MG63 (cell line): Measurements from ENCODE around the gene TUBGCP2. TPM values are rescaled to one million over a fixed set of nuclear protein-coding genes. Genes with fewer than 3 reads are reported as not detected.

ENCODE experiments used
- DNase-seq: peaks from one replicate; pipeline ENCODE4 v3.0.0-alpha.2; 2020
- H3K27me3 ChIP-seq: fragments of 250-450 bp; sonication (Bioruptor Pico); 2 replicates; pipeline ENCODE4 v1.5.1; 2020; ENCODE audit warnings: mild to moderate bottlenecking, moderate library complexity
- H3K36me3 ChIP-seq: fragments of 250-450 bp; sonication (Bioruptor Pico); 2 replicates; pipeline ENCODE4 v1.5.1; 2020; ENCODE audit warnings: mild to moderate bottlenecking, moderate library complexity
- H3K4me3 ChIP-seq: fragments of 250-450 bp; sonication (Bioruptor Pico); 2 replicates; pipeline ENCODE4 v1.5.1; 2020; ENCODE audit warnings: mild to moderate bottlenecking, moderate library complexity
- H3K9me3 ChIP-seq: fragments of 250-450 bp; sonication (Bioruptor Pico); 2 replicates; pipeline ENCODE4 v1.5.1; 2020; ENCODE audit warnings: mild to moderate bottlenecking, moderate library complexity
- total RNA-seq: library from RNA; depleted of rRNA; stranded (reverse); fragments of >200 nt; shearing (Covaris generic); gene quantifications from 2 replicates; pipeline ENCODE4 v1.2.3, GENCODE V29; 2014; ENCODE audit warnings: low replicate concordance

The TUBGCP2 gene
- total RNA-seq, 1 experiment from 2014 or later: 80.8 TPM

DNA sequence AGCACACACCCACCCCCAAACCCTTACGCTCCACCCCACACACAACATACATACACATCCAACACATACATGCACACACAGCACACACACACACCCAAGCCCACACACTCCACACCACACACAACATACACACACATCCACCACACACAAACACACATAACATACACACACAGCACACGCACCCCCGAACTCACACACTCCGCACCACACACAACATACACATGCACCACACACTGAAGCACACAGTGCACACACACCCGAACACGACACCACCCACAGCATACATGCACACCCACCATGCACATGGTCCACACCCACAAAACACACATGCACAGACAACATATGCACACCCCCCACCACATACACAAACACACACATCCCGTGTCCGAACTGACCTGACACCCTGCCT is 40.5 kb upstream of the TUBGCP2 start:
- peaks cover 2% of the 10 kb centered on the region; the same call in 1 of the 2 replicates for H3K27me3 ChIP-seq
- no peaks in the 10 kb centered on the region for H3K9me3 ChIP-seq
- no peaks in the 10 kb centered on the region for H3K36me3 ChIP-seq
- DNase-seq: no peak
- H3K4me3 ChIP-seq: no peak overlapping the region

GRCh38 chr10:133347710-133348517 is 39.2 kb upstream of the TUBGCP2 start:
- H3K9me3 ChIP-seq: no peaks in the 10 kb centered on the region
- H3K36me3 ChIP-seq: no peaks in the 10 kb centered on the region
- peak; percentile 48 for DNase-seq
- no peak overlapping the region for H3K4me3 ChIP-seq
- peaks cover 9% of the 10 kb centered on the region; the same call in 1 of the 2 replicates for H3K27me3 ChIP-seq

DNA sequence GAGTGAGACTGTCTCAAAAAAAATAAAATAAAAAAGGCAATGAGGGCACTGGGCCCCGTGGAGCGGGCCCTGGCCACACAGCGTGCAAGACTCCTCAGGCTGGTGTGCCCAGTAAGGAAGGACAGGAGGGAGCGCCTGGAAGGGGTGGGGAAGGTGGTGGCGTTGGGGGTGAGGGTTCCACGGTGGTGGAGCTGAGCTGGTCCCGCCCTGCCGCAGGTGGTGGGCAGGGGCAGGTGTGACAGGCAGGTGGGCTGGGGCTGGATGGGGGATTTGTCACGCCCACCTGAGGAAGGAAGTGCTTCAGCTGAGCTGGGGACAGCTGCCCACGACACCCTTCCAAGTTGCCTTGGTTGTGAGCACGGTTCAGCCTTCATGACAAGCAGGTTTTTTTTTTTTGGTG is 37.7 kb upstream of the TUBGCP2 start:
- no peaks in the 10 kb centered on the region for H3K9me3 ChIP-seq
- H3K36me3 ChIP-seq: no peaks in the 10 kb centered on the region
- DNase-seq: no peak
- no peak overlapping the region for H3K4me3 ChIP-seq
- peaks cover 12% of the 10 kb centered on the region; the same call in 1 of the 2 replicates for H3K27me3 ChIP-seq

DNA sequence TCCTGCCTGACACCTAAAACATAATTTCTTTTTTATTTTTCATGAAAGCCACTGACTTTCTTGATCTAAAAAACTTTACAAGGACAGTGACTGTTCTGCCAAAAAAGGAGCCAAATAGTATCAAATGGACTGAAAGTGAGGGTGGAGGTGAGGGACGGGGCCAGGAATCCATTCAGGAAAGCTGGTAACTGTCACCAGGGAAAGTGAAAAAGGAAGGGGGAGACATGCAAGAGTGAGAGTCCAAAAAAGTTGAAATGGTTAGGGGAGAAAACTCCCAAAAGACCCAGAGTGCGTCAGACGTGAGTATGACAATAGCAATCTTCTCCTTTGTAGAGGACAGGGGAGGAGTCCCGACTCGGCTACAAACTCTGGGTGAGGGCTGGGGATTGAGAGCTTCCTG is 35.6 kb upstream of the TUBGCP2 start:
- Histone ChIP-seq H3K36me3 (no peaks in the 10 kb centered on the region), H3K27me3 (peaks cover 12% of the 10 kb centered on the region; the same call in 1 of the 2 replicates), H3K9me3 (no peaks in the 10 kb centered on the region), H3K4me3 (no peak overlapping the region)
- DNase-seq: no peak

GRCh38 chr10:133343558-133343957 is 34.9 kb upstream of the TUBGCP2 start:
- no peaks in the 10 kb centered on the region for H3K36me3 ChIP-seq
- H3K27me3 ChIP-seq: peaks cover 12% of the 10 kb centered on the region; the same call in 1 of the 2 replicates
- no peaks in the 10 kb centered on the region for H3K9me3 ChIP-seq
- DNase-seq: no peak
- H3K4me3 ChIP-seq: no peak overlapping the region

GRCh38 chr10:133342942-133343341 is 34.3 kb upstream of the TUBGCP2 start:
- Histone ChIP-seq H3K36me3 (no peaks in the 10 kb centered on the region), H3K9me3 (no peaks in the 10 kb centered on the region), H3K27me3 (peaks cover 12% of the 10 kb centered on the region; the same call in 1 of the 2 replicates), H3K4me3 (no peak overlapping the region)
- DNase-seq: no peak

DNA sequence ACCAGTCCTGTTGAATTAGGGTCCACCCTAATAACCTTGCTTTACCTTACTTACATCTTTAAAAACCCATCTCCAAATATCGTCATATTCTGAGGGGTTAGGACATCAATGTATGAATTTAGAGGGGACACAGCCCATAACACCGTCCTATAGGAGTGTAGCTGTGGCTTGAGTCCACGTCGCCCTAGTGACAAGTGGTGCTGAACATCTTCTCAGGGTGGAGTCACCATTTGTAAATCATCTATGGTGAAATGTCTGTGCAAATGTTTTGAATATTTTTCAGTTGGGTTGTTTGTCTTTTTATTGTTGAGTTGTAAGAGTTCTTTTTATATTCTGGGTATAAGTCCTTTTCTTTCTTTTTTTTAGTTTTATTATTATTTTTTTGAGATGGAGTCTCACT is 33.3 kb upstream of the TUBGCP2 start:
- H3K27me3 ChIP-seq: peaks cover 16% of the 10 kb centered on the region
- no peak overlapping the region for H3K4me3 ChIP-seq
- H3K9me3 ChIP-seq: no peaks in the 10 kb centered on the region
- H3K36me3 ChIP-seq: no peaks in the 10 kb centered on the region
- no peak for DNase-seq

DNA sequence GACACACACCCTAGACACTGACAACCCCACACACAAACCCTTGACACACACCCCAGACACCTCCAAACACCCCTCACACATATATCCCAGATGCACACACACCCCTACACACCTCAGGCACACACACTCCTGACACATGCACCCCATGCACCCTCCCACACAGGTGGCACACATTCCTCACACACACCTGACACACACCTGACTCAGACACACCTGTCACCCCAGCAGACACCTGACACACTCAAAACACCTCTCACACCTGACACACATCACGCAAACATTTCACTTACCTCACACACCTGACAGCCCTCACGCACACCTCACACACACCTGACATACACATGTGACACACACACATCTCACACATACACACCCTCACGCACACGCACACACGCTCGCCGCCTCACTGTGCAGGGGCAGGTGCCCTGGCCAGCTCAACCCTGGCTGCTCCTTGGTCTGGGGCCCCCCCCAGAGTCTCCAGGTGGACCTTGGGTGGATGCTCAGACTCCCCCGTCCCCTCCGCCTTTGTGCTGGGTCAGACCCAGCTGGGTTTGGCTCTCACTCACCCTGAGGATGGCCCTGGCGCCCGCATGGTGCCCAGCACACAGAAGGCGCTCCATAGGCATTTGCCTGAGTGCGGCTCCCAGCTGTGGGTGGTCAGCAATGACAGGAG is 31.2 kb upstream of the TUBGCP2 start:
- H3K27me3 ChIP-seq: peaks cover 38% of the 10 kb centered on the region
- H3K4me3 ChIP-seq: no peak overlapping the region
- no peaks in the 10 kb centered on the region for H3K36me3 ChIP-seq
- DNase-seq: no peak
- H3K9me3 ChIP-seq: no peaks in the 10 kb centered on the region

DNA sequence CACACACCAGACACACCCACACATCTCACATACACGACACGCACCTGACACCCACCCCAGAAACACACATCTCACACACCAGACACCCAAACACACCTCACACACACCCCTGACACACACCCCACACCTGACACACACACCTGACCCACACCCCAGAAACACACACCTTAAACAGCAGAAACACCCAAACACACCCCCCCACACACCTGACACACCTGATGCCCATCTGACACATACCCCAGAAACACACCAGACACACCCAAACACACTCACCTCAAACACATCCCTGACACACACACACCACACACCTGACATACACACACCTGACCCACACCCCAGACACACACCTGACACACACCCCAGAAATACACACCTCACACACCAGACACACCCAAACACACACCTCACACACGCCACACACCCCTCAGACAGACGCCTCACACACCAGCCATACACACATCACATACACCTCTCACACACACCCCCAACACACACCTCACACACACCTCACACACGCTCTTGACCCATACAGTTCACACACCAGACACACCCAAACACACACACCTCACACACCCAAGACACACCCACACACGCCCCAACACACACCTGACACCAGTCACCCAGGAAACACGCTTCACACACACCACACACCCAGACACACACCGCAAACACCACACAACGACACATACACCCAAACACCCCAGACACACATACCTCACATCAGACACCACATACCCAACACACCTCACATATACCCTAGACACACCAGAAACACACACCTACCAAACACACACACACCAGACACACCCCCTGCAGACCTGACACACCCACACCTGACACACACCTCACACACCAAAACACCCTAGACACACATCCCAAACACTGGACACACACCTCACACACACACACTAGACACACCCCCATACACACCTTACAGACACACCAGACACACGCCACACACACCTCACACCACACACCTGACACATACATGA is 29.7 kb upstream of the TUBGCP2 start:
- no peak for DNase-seq
- H3K36me3 ChIP-seq: no peaks in the 10 kb centered on the region
- no peaks in the 10 kb centered on the region for H3K9me3 ChIP-seq
- H3K4me3 ChIP-seq: no peak overlapping the region
- peaks cover 37% of the 10 kb centered on the region for H3K27me3 ChIP-seq

DNA sequence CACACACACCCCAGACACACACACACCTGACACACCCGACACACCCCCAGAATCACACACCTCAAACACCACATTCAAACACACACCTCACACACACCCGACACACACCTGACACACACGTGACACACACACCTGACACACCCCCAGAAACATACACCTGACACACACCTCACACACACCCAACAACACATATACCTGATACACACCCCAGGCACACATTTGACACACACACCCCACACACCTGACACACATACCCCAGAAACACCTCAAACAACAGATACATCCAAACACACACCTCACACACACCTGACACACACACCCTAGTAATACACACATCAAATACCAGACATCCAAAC is 28.7 kb upstream of the TUBGCP2 start:
- no peaks in the 10 kb centered on the region for H3K9me3 ChIP-seq
- H3K4me3 ChIP-seq: no peak overlapping the region
- no peaks in the 10 kb centered on the region for H3K36me3 ChIP-seq
- DNase-seq: no peak
- H3K27me3 ChIP-seq: peaks cover 37% of the 10 kb centered on the region

GRCh38 chr10:133336577-133337369 is 28.1 kb upstream of the TUBGCP2 start, which contains the start of gene CALY:
Gene CALY, minus strand, starts transcription at chr10:133336896. Its CDS starts 7,907 bp downstream, at chr10:133328989.
- DNase-seq: peak; percentile 49
- H3K9me3 ChIP-seq: no peaks in the 10 kb centered on the region
- peaks cover 42% of the 10 kb centered on the region for H3K27me3 ChIP-seq
- H3K4me3 ChIP-seq: no peak within 1 kb of the TSS
- H3K36me3 ChIP-seq: no peaks in the 10 kb centered on the region

DNA sequence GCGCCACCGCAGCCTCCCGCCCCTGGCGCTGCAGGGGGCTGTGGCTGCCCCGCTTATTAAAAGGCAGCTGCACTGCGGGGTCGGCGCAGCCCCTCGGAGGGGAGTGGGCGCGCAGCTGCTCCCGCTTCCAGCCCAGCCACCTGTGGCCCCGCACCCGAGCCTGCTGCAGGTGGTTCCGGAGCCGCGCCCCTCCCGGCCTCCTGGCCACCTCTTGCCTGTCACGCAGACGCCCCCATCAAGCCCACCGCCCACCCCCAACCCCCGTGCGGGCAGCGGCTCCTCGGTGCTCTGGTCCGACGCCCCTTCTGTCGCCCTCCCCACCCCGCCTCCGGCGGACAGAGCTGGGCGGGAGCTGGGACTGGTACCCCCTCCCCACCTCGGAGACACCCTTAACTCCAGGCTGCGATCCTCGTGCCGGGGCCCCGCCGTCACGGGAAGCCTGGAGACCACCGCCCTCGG is 27.5 kb upstream of the TUBGCP2 start:
- DNase-seq: no peak
- no peaks in the 10 kb centered on the region for H3K9me3 ChIP-seq
- no peak overlapping the region for H3K4me3 ChIP-seq
- peaks cover 49% of the 10 kb centered on the region for H3K27me3 ChIP-seq
- no peaks in the 10 kb centered on the region for H3K36me3 ChIP-seq

DNA sequence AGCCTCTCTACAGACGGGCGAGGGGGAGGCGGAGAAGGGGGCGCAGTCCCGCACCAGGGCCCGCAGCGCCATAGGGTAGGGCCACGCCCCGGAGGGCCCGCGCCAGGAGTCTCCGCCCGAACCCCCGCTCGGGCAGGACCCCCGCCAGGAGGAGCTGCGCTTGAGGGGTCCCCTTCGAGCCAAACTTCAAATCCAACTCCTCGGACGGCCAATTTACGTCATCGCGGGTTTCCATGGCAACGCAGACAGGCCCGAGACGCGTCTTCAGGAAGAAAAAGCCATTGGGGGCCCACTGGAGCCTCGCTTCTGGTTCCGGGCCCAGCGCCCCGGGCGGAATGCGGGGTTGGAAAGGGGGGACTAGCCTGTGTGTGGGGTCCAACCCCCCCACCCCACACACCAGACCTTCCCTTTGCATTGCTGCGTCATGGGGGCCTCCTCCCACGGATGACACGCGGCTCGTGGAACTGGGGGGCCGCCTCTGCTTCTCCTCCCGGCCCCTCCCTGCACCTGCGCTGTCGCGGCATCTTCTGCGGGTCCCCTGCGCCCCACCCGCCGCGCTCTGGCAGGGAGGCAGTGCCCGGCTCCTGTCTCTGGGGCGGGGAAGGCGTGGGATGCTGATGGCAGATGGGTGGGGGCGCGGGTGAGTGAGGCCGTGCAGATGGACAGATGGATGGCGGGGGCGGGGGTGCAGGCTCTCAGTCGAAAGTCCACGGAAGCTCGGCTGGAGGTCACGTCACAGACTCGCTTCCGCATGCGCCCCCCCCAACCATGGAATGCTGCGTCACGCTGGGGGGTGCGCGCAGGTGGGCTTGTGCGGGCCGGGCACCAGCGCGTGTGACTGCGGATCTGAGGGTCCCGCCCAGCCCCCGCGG is 26.8 kb upstream of the TUBGCP2 start:
- peaks cover 53% of the 10 kb centered on the region for H3K27me3 ChIP-seq
- H3K4me3 ChIP-seq: peak overlapping the region; percentile 14; the same call in 1 of the 2 replicates
- DNase-seq: peak; percentile 44
- no peaks in the 10 kb centered on the region for H3K36me3 ChIP-seq
- H3K9me3 ChIP-seq: no peaks in the 10 kb centered on the region

GRCh38 chr10:133334503-133335245 is 26.0 kb upstream of the TUBGCP2 start:
- no peak for DNase-seq
- H3K4me3 ChIP-seq: no peak overlapping the region; the same call in 1 of the 2 replicates
- peaks cover 53% of the 10 kb centered on the region for H3K27me3 ChIP-seq
- no peaks in the 10 kb centered on the region for H3K36me3 ChIP-seq
- no peaks in the 10 kb centered on the region for H3K9me3 ChIP-seq
